ENCODE measurements around the gene FIBCD1.

DNA sequence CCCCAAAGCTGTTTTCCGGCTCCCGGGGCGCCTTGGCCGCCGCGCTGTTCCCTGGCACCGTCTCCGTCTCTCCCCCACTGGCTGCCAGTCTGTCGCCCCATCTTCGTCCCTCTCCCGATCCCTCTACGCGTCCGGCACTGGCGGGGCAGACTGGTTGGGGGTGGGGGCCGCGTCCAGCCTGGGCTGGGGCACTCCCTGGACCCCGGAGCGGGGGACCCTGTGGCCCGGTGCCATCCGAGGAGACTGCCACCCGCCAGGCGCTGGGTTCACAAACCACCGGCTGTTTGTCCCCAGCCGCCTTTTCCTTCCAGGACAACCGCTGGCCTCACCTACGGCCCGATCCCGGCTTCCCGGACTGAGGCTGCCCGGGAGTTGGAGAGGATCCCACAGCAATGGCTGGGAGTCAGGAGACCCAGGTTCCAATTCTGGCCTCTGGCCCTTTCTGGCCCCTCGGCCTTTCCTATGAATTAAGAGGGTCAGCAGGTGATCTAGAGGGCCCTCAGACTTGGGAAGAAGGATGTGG is 1.0 kb upstream of the FIBCD1 start:
- TF ChIP-seq, protein P1, sequence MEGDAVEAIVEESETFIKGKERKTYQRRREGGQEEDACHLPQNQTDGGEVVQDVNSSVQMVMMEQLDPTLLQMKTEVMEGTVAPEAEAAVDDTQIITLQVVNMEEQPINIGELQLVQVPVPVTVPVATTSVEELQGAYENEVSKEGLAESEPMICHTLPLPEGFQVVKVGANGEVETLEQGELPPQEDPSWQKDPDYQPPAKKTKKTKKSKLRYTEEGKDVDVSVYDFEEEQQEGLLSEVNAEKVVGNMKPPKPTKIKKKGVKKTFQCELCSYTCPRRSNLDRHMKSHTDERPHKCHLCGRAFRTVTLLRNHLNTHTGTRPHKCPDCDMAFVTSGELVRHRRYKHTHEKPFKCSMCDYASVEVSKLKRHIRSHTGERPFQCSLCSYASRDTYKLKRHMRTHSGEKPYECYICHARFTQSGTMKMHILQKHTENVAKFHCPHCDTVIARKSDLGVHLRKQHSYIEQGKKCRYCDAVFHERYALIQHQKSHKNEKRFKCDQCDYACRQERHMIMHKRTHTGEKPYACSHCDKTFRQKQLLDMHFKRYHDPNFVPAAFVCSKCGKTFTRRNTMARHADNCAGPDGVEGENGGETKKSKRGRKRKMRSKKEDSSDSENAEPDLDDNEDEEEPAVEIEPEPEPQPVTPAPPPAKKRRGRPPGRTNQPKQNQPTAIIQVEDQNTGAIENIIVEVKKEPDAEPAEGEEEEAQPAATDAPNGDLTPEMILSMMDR (IDR thresholded peaks at IDR 0.05): no peak
- TF ChIP-seq POLR2A (IDR thresholded peaks at IDR 0.05) (no peak), POLR2AphosphoS5 (IDR thresholded peaks at IDR 0.05) (no peak), EP300 (IDR thresholded peaks at IDR 0.05) (no peak)

All from stomach (tissue), 4 donors.